ENCODE data around the gene TXNDC2.

TXNDC2 gene

DNA sequence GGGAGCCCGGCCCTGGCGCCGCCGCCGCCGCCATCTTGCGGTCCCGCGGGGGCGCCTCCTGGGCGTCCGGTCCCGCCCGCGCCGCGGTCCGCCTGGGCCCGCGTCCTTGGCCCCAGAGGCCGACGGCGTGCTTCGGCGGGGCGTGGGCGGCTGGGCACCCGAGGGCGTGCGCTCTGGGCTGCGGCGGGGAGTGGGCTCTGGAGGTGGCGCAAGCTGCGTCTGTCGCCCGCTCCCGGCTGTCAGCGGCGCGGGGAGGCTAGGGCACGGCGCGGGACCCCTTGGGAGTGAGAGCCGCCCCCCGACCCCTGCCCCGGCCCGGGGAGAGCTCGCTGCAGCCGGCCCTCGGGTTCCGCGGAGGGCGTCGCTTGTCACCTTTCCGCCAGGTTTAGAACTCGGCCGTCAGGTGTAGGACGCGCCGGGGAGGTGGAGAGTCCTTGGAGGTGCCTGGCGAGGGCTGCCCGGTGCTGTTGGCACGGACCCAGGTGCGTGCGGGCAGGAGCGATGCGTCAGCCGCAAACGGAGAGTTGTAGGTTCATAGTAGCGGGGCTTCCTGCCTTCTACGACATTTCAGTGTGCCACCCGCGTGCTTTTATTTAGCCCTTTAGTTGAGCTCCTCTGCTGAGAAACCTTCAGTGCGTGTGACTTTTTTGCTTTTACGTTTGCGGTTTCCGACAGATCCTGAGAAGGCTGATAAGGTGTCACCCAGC lies 29.0 kb downstream of the TXNDC2 start:
- peak; percentile 43 to 90 (median 75) for DNase-seq

DNA sequence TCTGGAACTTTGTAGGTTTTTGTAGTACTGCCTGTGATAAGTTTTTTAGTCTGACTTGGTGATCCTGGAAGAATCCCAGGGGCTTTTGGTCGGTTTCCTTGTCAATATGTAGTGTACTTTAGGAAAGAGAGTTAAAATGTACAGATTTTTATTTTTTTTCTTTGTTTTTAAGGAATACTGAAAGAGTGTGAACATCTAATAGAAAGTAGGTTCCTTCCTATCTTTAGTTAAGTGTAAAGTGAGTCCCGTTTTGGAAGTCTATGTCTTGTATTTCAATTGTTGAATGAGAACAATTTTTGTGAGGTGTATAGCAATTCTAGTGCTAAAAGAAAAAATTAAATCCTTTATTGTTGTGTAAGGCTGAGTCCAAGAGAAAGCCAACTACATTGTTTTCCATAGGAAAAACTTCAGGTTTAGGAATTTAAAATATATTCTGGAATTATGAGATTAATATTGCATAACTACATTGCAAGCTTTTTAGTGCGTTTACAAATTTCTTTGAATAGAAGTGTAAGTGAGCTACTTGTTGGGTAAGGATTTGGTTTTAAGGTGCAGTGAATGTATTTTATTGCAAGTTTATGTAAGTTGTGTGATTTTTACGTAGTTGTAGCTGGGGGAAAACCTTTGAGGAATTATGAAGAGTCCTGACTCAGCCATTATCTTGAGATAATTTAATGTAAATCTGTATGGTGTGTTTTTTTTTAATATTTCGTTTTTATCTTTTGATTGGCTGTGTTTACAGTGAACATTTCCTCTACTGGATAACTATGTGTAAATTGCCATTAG lies 29.7 kb downstream of the TXNDC2 start:
- no peak for DNase-seq

DNA sequence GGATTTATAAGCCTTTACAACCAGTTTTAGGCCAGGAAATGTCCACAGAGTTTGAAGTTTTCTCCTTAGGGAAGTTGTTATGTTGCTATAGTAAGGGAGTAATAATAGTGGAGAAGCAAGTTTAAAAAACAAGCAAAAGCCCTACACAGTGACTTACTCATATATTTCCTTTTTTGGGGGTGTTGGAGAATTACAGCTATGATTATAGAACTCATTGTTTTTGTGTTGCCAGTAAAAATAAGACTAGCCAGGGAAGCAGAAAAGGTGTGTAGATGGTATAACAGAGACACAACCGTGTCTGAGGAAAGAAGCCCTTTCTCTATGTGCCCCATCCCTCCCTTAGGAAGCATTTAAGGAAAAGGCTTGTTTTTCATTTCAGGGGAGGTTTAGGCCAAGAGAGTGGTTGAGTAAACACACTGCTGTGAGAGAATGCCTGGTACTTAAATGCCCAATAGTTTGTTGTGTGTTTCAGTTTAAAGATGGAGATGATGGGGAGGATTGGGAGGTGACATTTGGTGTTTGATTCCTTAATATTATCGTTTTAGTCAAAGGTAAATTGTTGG lies 30.4 kb downstream of the TXNDC2 start:
- DNase-seq, result no peak

DNA sequence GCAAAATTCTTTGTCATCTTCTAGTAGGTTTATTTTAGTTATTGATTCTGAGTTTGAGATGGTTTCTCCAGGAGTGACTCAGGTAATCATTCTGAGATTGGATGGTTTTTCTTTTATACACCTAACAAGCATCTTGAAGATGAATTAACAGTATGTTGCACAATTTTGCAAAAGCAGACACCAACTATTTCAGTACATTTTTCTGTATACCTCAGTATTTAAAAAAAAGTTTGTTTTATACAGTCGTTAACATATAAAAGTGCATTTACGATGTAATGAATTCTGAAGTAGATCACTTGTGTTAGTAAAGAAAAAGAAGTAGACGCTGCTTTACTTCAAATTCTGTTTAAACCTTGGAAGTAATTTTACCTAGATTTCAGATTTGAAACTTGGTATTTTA lies 31.0 kb downstream of the TXNDC2 start:
- no peak for DNase-seq

DNA sequence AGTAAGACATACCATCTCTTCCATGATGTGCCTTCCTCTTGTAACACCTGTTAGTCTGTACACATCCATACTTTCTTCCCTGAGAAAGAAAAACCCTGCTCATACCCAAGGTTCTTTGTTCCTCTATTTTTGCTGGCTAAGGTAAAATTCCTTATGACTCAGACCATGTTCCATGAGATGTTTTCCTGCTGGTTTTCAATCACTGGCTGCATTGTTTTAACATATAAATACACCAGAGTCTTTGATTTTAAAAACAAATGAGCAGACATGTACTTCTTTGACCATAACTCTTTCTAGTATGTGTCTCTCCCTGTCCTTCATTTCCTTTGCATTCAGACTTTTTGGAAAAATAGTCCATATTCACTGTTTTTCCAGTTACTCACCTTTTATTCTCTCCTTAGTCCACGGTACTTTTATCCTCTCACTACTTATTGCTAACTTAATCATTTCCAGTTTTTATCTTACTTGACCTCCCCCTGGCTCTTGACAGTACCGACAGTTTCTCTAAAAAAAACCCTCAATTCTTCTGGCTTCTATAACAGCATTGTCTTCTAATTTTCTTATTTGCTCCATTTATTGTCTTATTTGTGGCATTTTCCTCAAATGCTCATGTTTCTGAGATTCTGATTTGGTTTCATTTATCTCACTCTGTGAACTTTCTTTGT lies 32.4 kb downstream of the TXNDC2 start:
- no peak for DNase-seq

DNA sequence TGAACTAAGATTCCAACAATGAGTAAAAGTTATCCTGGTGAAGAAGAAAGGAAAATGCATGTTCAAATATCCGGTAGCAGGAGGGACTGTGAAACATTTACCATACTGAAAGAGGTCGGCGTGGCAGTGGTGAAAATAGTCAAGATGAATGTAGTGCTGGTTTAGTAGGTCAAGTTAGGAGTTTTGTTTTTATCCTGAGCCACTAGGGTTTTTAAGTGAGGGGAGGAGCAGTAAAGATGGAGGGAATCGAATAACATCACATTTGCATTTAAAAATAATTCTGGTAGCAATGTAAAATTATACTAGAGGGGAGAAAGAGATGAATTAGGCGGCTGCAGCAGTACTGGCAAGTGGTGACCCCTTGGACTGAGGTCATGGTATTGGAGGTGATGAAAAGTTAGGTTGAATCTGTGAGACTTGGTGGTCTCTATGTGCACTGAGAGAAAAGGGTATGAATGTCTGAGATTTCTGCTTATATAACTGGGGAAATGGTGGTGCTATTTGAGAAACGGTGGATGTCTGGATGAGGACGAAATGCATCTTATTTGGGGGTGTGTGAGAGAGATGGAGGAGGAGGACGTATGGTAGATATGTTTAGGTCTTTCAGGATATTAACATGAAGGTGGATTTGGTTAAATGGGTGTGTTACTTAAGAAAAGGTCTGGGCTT lies 33.9 kb downstream of the TXNDC2 start:
- DNase-seq, result no peak

DNA sequence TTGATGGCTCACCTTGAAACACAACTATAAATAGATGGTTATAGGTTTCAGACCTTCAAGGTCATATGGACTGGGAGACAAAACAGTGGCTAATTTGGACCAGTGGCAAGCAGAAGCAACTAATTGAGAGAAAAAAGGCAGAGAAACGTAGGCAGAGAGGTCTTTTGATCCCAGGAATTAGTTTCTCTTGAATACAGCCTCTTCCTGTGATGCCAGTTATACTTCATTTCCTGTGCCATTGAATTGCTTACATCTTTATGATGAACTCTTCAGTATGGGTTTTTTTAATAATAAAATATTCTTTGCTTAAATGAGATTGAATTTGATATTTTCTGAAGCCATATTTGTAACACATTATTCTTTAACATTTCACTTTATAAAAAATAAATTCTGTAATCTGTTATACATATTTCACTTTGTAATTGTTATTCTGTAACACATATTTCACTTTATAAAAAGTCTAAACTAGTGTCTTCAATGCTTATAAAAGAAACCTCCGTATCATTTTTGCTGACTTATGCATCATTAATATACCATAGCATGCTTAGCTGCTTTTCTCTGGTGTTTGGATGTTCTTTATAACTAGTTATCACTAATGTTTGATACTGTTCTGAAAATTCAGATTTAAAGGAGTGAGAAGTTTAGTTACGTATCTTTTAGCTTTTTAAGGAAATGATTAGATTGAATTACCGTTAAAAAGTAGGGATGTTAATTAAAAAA lies 37.0 kb downstream of the TXNDC2 start:
- DNase-seq, result no peak

DNA sequence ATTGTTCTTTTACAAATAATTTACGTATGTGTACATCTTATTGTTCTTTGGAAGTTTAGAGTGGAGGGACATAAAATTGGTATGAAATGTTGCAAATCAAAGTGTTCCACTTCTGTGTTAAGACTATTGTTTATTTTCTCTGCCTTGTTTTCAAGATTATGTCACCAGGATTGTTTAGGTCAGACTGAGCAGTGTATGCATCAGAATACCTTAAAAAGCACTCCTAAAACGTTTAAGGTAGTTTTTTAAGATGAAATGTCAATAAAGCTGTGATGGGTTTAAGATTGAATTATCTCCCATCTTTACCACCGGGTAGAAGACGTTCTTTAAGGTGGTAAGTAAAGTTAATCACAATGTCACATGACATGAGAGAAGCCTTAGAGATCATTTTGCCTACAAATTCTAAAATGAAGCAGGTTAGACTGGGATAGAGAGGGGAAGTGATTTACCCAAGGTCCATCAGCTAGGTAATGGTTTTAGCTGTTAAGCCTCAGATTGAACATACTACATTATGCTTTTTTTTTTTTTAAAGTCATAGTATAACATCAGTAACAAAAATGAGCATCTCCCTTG lies 38.7 kb downstream of the TXNDC2 start:
- no peak for DNase-seq

DNA sequence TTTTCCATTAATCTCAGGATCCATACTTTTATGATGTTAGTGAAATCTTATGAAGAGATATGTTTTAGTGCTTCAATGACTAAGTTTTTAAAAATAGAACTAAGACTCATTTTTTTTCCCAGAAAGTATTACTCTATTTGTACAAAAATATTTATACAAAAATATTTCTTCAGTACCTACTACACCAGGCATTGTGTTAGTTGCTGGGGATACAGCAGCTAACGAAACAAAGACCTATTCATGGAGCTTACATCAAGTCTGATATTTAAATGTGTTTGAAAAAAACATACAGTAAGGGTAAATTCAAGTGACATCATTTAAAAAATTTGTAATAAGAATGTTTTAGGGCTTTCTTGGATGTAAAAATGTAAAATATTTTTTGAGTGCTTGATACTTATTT lies 39.6 kb downstream of the TXNDC2 start:
- no peak for DNase-seq

- DNase-seq, result no peak
Observed at GRCh38 chr18:9925795-9926194, 40.0 kb downstream of the TXNDC2 start.

GRCh38 chr18:9926223-9926894 lies 40.6 kb downstream of the TXNDC2 start:
- DNase-seq, result peak in 1 of 5 experiments; percentile 19

- DNase-seq, result no peak
Observed at GRCh38 chr18:9926977-9927376, 41.2 kb downstream of the TXNDC2 start.

- DNase-seq, result no peak
Observed at GRCh38 chr18:9927392-9928063, 41.8 kb downstream of the TXNDC2 start.

DNA sequence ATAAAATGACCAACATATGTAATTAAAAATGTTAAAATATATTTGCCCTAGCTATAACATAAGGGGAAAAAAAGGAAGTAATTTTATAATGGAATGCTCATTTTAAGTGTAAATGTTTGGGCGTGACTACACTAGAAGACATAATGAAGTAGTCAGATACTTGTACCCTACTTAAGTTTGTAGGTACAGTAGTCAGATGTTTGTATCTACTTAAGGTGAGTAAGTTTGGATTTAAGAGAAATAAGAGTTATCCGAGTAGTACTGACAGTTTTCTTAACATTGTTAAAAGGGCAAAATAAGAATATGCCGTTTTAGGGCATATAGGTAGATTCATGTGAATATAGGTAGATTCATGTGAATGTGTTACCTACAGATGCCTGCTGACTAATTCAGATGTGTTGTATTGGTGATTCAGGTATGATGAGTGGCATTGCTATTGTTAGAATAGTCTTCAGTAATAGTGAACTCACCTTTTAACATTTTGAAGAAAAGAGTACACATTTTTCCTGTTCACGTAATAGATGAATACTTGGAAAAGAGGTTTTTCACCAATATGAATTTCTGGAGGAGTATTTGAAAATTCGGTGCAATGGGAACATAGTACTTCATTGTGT lies 43.0 kb downstream of the TXNDC2 start:
- no peak for DNase-seq

GRCh38 chr18:9930299-9930884 lies 44.6 kb downstream of the TXNDC2 start:
- no peak for DNase-seq

GRCh38 chr18:9931146-9931545 lies 45.4 kb downstream of the TXNDC2 start:
- no peak for DNase-seq

GRCh38 chr18:9931678-9932077 lies 45.9 kb downstream of the TXNDC2 start:
- DNase-seq, result no peak

DNA sequence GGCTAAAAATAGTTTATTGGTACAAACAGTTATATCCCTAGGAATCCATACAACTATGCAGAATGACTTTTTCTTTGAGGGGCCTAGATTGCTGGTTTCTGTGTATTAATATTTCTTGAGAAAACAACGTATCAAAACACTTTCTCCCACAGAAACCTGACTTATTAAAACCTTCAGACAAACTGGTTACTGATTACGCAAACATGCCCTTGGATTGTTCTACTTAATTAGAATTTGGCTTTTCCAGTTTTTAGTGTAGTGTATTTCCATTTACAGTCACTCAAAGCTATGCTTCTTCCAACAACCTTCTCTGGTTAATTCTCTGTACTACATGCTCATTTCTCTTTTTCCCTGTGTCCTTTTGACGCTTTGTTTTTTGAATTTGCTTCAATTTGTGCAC lies 48.1 kb downstream of the TXNDC2 start:
- DNase-seq, result no peak

DNA sequence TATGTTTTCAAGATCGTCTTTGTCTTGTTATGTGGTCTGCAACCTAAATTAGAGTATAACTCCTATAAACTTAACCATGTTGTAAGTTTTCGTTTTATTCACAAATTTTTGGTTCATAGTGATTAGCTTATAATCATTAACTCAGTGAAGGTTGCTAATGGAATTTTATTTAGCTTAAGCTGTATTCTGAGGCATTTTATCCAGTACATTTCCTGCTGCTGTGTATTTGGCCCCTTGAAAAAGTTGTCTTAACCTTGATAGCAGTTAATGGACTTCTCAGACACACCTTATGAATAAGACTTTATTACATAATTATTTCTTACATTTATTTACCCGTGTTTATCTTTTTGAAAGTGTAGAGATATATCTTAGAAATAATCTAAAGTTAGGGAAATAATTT lies 48.5 kb downstream of the TXNDC2 start:
- DNase-seq, result no peak

All from T-helper 2 cell (primary cell).